Measurements from ENCODE around the gene ATXN8OS. TPM values are rescaled to one million over a fixed set of nuclear protein-coding genes. Genes with fewer than 3 reads are reported as not detected.

ATXN8OS gene
- total RNA-seq, 1 donor from 2014 or later = 1.6 TPM

Other genes starting within 250 kb of the ATXN8OS start
- gene KLHL1, start 626 bp downstream of the ATXN8OS start, total RNA-seq = 70.9 TPM